Measurements from ENCODE around the gene CSAD.
"Not testable (repeated sequence)": the region's sequence is repeated elsewhere in the genome, so short reads cannot be mapped to it uniquely, and the experiment has no call there.

CSAD gene

DNA sequence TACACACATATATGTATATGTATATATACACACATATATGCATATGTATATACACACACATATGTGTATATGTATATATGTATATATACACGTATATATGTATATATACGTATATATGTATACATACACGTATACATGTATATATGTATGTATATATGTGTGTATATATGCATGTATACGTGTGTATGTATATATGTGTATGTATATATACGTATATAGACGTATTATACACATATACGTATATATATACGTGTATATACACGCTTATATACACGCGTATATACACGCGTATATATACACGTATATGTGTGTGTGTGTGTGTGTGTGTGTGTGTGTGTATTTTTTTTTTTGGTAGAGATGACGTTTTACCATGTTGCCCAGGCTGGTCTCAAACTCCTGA, 33.1 kb downstream of the CSAD start:
- DNase-seq (ENCODE audit: low read depth in 2 of 3, low spot score in 1 of 3), result no peak

- no peak for DNase-seq (ENCODE audit: low read depth in 2 of 3, low spot score in 1 of 3)
These were observed 33.5 kb downstream of the CSAD start for GRCh38 chr12:53147181-53147580.

DNA sequence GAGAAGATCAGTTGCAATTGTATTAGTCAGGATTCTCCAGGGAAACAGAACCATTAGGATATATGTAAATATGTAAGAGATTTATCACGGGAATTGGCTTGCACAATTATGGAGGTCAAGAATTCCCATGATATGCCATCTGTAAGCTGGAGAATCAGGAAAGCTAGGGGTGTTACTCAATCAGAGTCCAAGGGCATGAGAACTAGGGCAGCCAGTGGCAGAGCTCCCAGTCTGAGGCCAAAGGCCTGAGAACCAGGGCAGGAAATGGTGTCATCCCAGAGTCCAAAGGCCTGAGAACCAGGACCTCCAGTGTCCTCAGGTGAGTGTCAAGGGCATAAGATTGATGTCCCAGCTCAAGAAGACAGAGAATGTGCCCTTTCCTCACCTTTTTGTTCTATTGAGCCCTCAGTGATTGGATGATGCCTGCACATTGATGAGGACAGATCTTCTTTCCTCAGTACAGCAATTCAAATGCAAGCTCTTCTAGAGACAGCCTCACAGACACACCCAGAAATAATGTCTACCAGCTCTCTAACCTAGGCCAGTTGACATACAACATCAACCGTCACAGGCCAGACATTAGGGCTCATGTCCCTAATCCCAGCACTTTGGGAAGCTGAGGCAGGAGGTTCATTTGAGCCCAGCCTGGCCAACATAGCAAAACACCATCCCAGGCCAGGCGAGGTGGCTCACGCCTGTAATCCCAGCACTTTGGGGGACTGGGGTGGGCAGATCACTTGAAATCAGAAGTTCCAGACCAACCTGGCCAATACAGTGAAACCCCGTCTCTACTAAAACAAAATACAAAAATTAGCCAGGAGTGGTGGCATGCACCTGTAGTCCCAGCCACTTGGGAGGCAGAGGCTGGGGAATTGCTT, 35.1 kb downstream of the CSAD start:
- DNase-seq (ENCODE audit: low read depth in 2 of 3, low spot score in 1 of 3), result no peak

GRCh38 chr12:53143355-53143754, 37.4 kb downstream of the CSAD start:
- no peak for DNase-seq (ENCODE audit: low read depth in 2 of 3, low spot score in 1 of 3)

DNA sequence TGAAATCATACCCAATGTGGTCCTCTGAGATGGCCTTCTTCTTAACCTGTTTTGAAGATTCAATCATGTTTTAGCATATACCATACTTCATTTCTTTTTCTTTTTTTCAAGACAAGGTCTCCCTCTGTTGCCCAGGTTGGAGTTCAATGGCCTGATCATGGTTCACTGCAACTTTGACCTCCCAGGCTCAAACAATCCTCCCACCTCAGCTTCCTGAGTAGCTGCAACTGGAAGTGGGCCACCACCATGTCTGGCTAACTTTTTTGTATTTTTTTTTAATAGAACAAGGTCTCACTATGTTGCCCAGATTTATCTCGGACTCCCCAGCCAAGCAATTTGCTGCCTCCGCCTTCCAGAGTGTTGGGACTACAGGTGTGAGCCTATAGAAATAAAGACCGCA, 47.0 kb downstream of the CSAD start:
- no peak for DNase-seq (ENCODE audit: low read depth in 2 of 3, low spot score in 1 of 3)

DNA sequence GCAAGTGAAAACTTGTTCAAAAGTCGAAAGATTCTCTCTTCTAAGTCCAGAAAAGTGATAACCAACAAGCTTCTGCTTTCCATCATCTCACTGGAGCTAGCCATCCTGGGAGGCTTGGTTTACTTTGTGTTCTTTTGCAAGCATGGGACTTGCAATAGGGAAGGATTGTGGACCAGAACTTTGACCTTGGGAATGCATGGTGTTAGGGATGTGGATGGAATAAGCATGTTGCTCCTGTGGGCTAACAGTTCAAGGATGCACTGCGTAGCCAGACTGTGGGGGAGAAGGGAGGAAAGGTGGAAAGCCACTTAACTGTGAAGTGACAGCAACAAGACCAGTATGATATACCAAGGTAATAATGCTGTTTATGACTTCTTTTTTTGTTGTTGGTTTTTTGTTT, 48.9 kb downstream of the CSAD start:
- DNase-seq (ENCODE audit: low read depth in 2 of 3, low spot score in 1 of 3), result no peak

DNA sequence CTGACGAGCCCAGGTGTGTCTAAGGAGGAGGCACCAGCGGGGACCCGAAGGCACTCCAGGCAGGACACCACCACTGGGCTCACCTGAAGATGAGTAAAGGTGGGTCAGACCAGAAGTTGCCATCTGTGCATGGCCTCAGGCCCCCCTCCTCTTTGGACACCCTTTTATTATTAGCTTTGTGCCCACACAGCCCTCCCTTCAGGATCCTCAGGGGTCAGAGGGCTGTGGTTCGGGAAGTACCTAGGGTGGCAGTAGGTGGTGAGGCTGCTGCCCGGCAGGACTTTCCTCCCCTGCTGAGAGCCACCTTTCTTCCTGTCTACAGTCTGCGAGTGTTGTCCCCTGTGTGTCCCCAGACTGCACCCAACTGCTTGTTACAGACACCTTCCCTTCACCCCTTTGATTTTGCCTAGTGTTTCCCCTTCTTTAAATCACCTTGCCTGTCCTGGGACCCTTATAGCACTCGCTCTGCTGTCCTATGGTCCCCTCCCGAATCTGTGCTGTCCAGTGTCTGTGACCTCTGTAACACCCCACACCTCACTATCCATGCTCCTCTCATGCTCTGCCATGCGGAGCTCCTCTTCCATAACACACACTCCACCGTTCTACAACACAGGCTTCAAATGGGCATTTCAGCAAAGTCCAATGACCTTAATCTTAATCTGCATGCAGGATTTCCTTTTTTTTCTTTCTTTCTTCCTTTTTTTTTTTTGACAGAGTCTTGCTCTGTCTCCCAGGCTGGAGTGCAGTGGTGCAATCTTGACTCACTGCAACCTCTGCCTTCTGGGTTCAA, 51.8 kb downstream of the CSAD start:
- no peak for DNase-seq (ENCODE audit: low read depth in 2 of 3, low spot score in 1 of 3)

DNA sequence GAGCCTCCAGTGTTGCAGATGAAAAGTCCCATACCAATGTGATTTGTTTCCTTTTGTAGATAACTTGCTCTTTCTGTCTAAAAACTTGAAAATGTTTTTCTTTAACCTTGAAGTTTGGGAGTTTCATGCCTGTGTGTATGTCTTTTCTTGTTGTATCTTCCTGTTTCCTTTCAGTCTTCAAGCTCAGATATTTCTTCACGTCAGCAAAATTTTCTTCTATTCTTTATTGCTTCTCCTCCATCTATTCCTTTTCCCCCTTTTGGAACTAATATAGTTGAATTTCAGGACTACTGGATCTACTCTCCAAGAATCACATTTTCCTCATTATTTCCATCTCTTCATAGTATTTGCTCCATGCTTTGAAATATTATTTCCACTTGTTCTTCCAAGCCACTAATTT, 53.6 kb downstream of the CSAD start:
- DNase-seq (ENCODE audit: low read depth in 2 of 3, low spot score in 1 of 3), result no peak

GRCh38 chr12:53124352-53124723, 56.4 kb downstream of the CSAD start:
- DNase-seq (ENCODE audit: low read depth in 2 of 3, low spot score in 1 of 3), result no peak

DNA sequence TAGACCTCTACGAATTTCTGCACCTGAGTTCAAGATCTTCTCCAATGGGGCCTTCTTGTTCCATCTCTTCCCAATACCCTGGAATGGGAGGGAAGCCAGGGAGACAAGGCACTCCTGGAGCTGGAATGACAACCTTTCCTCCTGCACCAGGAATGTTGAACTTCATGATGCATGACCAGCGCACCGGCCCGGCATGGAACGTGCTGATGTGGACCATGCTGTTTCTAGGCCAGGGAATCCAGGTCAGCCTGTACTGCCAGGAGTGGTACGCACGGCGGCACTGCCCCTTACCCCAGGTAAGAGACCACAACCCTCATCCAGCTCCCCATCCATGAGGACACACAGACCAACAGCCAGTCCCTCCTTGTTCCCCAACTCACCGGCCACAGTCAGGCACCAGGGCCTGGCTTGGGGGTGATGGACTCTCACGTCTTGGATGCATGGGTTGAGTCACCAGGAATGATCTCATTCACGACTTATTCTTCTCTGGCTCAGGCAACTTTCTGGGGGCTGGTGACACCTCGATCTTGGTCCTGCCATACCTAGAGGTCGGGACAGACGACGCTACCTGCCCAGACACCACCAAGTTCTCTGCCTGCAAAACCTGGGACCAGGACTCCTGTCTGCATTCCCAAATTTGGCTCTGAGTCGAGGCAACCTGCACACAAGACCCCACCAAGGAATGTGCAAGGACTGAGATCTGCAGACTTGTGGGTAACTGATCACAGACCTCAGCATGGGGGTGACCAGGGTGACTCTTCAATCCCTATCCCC, 57.0 kb downstream of the CSAD start:
- DNase-seq (ENCODE audit: low read depth in 2 of 3, low spot score in 1 of 3), result no peak

- DNase-seq (ENCODE audit: low read depth in 2 of 3, low spot score in 1 of 3), result no peak
These were observed 57.7 kb downstream of the CSAD start for GRCh38 chr12:53122961-53123468.

- no peak for DNase-seq (ENCODE audit: low read depth in 2 of 3, low spot score in 1 of 3)
These were observed 59.8 kb downstream of the CSAD start for GRCh38 chr12:53120685-53121525.

DNA sequence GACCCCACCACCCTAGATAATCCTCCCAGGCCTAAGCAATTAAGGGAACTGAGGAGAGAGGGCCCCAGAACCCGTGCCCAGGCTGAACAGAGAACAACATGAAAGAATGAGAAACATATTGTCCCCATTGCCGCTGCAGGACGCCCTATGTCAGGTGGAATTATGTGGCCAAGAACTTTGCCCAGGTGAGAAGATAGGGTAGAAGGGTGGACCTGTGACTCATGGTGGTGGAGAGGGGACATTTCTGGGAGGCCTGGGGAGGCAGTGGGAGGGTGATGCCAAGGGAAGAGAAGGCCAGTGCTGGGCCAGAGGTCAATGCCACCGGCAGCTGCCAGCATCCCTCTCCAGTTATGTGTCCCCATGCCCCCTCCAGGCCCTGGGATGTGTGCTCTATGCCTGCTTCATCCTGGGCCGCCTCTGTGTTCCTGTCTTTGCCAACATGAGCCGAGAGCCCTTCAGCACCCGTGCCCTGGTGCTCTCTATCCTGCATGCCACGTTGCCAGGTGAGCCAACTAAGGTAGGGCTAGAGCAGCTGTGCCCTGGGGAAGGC, 61.9 kb downstream of the CSAD start:
- DNase-seq (ENCODE audit: low read depth in 2 of 3, low spot score in 1 of 3), result no peak

- no peak for DNase-seq (ENCODE audit: low read depth in 2 of 3, low spot score in 1 of 3)
These were observed 64.7 kb downstream of the CSAD start for GRCh38 chr12:53115891-53116648.

DNA sequence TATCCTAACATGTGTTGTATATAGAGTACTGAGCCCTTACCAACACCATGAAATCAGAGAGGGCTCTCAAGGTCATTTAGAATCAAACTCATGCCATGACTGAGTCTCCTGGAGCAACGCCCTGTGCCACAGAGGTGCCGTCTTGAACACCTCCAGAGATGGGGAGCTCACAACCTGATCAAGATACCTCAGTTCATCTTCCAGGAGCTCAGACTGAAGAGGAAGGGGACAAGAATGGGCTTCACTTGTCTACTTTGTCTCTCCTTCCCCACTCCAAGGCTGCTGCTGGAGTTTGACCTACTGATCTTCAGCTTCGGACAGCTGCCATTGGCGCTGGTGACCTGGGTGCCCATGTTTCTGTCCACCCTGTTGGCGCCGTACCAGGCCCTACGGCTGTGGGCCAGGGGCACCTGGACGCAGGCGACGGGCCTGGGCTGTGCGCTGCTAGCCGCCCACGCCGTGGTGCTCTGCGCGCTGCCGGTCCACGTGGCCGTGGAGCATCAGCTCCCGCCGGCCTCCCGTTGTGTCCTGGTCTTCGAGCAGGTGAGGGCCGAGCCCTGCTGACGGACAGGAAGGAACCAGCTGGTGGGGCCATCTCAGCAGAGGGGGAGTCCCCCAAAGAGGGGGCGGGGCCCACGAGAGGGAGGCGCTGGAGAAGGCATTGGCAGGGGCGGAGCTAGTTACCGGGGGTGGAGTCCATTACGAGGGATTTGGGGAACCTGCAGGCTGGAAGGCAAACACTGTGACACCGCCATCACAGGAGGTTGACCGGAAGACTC, 65.4 kb downstream of the CSAD start:
- no peak for DNase-seq (ENCODE audit: low read depth in 2 of 3, low spot score in 1 of 3)

- no peak for DNase-seq (ENCODE audit: low read depth in 2 of 3, low spot score in 1 of 3)
These were observed 66.8 kb downstream of the CSAD start for GRCh38 chr12:53113951-53114350.

DNA sequence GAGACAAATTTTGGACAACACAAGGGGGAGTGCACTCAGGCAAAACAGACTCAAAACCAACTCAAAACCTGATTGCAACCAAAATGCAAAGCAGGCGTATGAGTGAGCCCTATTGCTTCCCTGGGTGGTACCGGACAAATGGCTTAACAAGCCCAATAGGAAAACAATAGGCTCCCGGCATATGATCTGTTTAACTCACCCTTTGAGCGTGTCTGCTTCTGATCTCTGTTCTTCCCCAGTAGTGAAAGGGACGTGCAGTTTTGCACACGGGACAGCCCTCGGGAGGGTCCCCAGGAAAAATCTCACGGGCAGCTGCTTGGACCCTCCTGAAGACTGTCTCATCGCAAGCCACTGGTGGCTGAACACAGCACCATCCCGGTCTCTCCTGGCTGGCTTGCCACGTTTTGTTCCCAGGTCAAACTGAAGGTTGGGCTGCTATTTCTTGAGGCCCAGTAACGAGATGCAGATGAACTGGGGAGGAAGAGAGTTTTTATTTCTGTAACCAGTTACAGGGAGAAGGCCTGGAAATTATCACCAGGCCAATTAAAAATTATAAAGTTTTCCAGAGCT, 67.5 kb downstream of the CSAD start:
- no peak for DNase-seq (ENCODE audit: low read depth in 2 of 3, low spot score in 1 of 3)

DNA sequence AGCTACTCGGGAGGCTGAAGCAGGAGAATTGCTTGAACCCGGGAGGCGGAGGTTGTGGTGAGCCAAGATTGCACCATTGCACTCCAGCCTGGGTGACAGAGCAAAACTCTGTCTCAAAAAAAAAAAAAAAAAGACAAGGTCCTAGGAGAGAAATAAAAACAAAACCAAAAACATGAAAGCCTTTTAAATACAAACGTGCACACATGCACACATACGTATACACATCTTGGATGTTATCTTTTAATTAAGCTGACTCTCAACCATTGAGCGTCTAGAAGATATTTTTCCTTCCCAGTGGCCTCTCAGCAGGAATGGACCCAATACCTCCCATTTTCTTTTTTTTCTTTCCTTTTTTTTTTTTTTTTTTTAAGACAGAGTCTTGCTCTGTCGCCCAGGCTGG, 68.3 kb downstream of the CSAD start:
- DNase-seq (ENCODE audit: low read depth in 2 of 3, low spot score in 1 of 3), result not testable (repeated sequence)

Data from stimulated activated CD4-positive, alpha-beta T cell treated with anti-CD3 and anti-CD28 coated beads, Interleukin-12 subunit alpha, Interleukin-12 subunit beta, amount 100 ng/mL, for 48 hours (primary cell).